LNCAP (cell line): ENCODE data around the gene FOXS1.

Experiments
- TF ChIP-seq, protein P1 (sequence below): fragments of 450-650 bp; IDR thresholded peaks from 2 replicates; pipeline ENCODE4 v1.5.1; 2017; ENCODE audit warnings: mild to moderate bottlenecking

The FOXS1 gene

DNA sequence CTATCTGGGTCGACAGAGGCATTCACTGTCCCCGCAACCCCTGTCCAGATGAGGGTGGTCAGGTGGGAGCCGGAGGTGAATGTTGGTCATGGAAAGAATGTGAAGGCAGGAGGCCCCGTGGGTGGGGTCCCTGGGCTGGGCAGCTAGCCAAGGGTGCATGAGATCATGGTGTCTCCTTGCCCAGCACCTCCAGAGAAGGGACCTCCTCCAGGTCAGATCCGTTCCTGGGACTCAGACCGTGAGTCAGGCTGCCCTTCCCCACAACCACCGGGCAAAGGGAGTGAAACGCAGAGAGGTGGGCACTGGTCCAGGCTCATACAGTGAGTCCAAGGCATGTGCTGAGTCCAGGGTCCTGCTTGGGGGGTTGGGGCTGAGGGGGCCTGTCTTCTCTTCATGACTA lies 3.5 kb downstream of the FOXS1 start:
- TF ChIP-seq, protein P1, sequence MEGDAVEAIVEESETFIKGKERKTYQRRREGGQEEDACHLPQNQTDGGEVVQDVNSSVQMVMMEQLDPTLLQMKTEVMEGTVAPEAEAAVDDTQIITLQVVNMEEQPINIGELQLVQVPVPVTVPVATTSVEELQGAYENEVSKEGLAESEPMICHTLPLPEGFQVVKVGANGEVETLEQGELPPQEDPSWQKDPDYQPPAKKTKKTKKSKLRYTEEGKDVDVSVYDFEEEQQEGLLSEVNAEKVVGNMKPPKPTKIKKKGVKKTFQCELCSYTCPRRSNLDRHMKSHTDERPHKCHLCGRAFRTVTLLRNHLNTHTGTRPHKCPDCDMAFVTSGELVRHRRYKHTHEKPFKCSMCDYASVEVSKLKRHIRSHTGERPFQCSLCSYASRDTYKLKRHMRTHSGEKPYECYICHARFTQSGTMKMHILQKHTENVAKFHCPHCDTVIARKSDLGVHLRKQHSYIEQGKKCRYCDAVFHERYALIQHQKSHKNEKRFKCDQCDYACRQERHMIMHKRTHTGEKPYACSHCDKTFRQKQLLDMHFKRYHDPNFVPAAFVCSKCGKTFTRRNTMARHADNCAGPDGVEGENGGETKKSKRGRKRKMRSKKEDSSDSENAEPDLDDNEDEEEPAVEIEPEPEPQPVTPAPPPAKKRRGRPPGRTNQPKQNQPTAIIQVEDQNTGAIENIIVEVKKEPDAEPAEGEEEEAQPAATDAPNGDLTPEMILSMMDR, result no peak

DNA sequence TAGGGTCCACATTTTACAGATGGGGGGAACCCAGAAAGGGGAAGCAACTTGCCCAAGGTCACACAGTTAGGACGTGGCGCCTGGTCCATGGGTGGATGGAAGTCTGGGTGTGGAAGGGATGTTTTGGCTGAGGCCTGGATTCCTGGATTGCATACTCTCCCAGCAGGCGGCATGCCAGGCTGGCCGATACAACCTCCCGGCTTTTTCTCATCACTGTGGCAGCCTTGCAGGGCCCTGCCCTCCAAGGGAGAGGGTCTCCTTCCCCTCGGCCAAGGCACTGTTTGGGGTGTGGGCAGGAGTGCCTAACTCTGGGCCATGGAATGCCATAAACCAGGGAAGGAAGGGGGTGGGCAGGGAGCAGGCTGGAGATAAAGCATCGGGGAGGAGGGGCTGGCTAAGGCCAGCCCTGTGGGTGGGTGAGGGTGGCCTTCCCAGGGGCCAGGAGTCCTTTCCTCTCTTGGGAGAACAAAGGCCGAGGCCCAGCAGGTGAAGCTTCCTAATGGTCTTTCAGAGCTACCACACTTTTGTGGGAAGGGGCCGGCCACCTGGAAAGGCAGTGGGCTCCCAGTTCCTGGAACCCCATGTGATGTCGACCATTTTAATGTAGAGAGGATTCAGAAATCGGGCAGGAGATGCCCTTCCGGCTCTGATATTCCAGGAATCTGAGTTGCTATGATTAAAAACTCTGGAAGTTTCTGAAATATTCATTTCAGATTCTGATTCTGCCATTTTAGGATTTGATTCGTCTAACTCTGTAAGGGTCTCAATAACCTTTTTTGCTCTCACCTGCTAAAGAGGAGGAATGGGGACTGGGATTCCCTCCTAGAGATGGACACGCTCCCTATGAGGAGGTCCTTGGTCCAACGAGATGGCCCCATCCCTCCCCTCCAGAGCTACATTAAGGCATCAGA lies 4.2 kb downstream of the FOXS1 start:
- TF ChIP-seq, protein P1, result no peak

DNA sequence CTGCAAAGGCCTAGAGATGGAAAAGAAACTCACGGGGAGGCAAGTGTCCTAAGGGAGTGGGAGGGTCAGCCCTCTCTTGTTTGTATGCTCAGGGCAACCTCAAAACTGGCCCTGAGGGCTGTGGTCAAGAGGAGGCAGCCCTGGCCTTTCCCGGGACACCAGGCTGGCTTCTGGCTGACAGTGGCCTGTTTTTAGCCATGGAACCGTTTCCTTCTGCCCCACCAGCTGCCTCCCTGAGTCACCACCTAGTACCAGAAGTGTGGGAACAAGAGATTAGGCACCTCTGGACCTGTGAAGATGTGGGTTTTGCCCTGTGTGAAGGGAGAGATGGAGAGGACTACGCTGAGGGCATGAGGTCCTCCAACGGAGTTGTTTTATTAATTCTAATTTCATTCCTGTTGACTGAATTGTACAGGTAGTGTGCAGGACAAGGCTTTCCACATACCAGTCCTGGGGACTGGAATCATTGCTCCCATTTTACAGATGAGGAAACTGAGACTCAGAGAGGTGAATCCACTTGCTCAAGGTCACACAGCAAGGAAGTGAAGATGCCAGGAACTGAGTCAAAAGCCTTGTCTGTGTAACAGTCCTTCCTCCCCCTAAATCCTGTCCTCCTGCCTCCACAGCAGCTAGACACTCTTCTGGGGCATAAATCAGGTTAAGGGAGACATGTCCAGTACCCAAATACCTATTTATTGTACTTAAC lies 5.5 kb downstream of the FOXS1 start:
- TF ChIP-seq, protein P1, result no peak

DNA sequence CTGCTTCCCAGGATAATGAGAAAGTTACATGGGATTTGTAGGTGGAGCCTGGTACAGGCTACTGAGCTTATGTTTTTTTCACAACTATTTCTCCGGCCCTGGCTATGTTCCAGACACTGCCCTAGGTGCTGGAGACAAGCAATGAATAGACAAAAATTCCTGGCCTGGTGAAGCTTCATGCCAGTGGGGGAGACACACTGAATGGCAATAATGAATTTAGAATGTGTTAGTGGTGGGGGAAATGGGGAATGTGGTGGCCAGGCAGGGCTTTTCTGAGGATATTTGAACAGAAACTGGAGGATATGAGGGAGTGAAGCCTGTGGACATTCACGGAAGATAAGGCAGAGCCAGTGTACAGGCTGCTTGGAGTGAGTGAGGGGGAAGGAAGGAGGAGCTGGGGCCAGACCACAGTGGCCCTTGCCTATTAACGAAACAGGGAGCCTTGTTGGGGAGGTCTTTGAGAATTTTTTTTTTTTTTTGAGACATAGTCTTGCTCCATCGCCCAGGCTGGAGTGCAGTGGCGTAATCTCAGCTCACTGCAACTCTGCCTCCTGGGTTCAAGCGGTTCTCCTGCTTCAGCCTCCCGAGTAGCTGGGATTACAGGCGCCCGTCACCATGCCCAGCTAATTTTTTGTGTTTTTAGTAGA lies 6.6 kb downstream of the FOXS1 start:
- TF ChIP-seq, protein P1, result no peak

DNA sequence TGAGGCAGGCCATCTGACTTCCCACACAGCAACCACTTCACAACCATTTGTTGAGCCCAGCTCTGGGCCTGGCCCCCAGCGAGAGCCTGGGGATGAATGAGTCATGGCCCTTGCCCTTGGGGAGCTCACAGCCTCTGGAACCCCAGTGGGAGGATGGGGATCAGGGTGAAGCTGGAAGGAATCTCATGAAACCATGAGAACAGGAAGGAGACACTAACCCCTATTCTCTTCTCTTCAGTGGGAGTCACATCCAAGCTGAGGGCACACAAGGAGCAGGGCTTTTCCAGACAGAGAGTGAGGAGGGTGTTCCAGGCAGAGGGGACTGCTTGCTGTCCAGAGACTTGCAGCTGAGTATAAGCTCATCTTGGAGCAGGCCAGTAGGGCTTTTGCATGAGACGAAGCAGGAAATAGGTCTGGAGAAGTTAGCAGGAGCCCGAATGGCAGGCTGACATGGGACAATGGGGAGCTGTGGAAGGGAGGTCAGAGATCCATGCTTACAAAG lies 7.5 kb downstream of the FOXS1 start:
- TF ChIP-seq, protein P1, result no peak

DNA sequence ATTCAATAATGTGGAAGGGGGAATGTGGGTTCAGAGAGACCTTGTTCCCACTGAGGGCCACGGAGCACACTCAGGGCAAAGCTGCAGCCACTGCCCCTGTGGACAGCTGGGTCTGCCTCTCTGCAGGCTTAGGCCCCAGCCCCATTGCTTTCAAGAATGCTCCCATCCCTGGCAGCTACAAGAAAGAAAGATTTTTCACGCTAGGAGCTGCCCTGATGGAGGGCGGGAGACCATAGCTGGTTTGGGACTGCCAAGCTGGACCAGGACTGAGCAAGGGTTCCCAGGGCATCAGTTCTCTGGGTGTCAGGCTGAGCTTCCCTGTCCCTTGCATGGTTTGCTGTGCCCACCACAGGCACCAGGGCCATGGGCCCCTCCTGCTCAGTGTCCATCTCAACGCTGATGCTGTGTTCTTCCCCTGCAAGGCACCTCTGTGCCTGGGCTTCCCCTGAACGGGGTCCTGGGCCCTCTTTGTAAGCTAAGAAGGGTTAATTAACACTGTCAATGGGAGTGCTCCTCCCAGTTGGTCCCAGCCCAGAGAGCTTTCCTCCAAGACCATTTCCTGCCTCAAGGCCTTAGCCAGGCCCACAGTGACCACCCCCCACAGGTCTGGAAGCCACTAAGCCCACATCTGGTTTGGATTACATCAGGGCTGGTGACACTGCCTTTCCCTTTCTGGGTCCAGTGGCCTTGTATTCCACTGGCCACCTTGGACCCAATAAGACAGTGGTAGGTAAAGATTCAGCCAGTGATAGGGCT lies 8.4 kb downstream of the FOXS1 start:
- TF ChIP-seq, protein P1, result no peak
